ENCODE results near the gene AUTS2.

GRCh38 chr7:70389531-70390151 lies 791.4 kb downstream of the AUTS2 start:
- TF ChIP-seq CTCF (optimal IDR thresholded peaks at IDR 0.05 in 1 of 3, IDR thresholded peaks at IDR 0.05 in 1 of 3, conservative IDR thresholded peaks at IDR 0.05 in 1 of 3; ENCODE audit: extremely low read depth in 1 of 3, insufficient read depth in 2 of 3, low read length in 3 of 3): no peak
- no peak for TF ChIP-seq EZH2 (IDR thresholded peaks at IDR 0.05; ENCODE audit: low read length)
